AG04450 (cell line): Measurements from ENCODE around the gene SPACA7. TPM values are rescaled to one million over a fixed set of nuclear protein-coding genes. Genes with fewer than 3 reads are reported as not detected.

ENCODE experiments used
- CTCF ChIA-PET: fragments of 300-600, 350-600 bp; formaldehyde crosslinking; extraction: SDS; loops from one replicate; lab custom pipeline; 2022; ENCODE audit warnings: antibody characterized with exemption, inconsistent platforms; lab: Charles Lee
- POLR2A ChIA-PET: fragments of 350-600 bp; formaldehyde crosslinking; extraction: SDS; loops from one replicate; lab custom pipeline; 2021; ENCODE audit warnings: antibody characterized with exemption, inconsistent platforms; lab: Yijun Ruan, JAX
- DNase-seq: peaks from one replicate; pipeline ENCODE4 v3.0.0-alpha.2; 2011; ENCODE audit warnings: low read depth, low spot score
- H3K27ac ChIP-seq: one replicate; pipeline ENCODE4 v1.5.1; 2012; ENCODE audit warnings: low read depth, low read length, control low read depth
- H3K27me3 ChIP-seq: one replicate; pipeline ENCODE4 v1.6.0; 2012; ENCODE audit warnings: low read length; ENCODE audit not compliant: control insufficient read depth, insufficient read depth
- H3K4me3 ChIP-seq: 2 replicates; pipeline ENCODE4 v1.5.1; 2011; ENCODE audit warnings: mild to moderate bottlenecking, low read depth, low read length, control low read depth
- H3K9me3 ChIP-seq: 2 replicates; pipeline ENCODE4 v1.5.1; 2012; ENCODE audit warnings: low read length; ENCODE audit not compliant: control insufficient read depth, insufficient read depth
- polyA plus RNA-seq: library from polyadenylated mRNA; depleted of rRNA; stranded (reverse); fragments of >200 nt; gene quantifications from 2 replicates; pipeline ENCODE4 v1.2.3, GENCODE V29; 2011
- TF ChIP-seq, protein P1 (sequence below): IDR thresholded peaks from 2 replicates; pipeline ENCODE4 v1.5.1; 2011; ENCODE audit warnings: low read depth, low read length, control low read depth, inconsistent platforms

SPACA7 gene
- polyA plus RNA-seq, 1 experiment = not detected

DNA sequence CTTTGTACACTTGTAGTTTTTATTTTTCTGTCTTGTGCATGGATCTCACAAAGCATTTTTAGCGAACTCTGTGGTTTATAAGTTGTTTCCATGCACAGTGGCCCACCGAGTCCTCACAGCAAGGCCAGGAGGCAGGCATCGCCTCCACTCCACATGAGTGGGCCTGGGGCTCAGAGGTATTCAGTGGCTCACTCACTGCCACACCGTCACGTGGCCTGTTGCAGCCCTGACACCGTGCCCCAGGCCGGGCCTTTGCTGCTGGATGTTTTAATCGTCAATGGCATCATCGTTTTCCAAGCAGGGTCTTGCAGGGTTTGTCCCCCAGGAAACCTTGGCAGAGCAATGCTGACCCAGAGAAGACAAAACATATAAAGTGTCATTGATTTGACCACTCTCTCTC lies 59.8 kb downstream of the SPACA7 start:
- Histone ChIP-seq H3K27ac (no peak overlapping the region), H3K27me3 (no peaks in the 10 kb centered on the region), H3K4me3 (no peak overlapping the region), H3K9me3 (peaks cover 32% of the 10 kb centered on the region)
- no peak for DNase-seq
- TF ChIP-seq, protein P1, sequence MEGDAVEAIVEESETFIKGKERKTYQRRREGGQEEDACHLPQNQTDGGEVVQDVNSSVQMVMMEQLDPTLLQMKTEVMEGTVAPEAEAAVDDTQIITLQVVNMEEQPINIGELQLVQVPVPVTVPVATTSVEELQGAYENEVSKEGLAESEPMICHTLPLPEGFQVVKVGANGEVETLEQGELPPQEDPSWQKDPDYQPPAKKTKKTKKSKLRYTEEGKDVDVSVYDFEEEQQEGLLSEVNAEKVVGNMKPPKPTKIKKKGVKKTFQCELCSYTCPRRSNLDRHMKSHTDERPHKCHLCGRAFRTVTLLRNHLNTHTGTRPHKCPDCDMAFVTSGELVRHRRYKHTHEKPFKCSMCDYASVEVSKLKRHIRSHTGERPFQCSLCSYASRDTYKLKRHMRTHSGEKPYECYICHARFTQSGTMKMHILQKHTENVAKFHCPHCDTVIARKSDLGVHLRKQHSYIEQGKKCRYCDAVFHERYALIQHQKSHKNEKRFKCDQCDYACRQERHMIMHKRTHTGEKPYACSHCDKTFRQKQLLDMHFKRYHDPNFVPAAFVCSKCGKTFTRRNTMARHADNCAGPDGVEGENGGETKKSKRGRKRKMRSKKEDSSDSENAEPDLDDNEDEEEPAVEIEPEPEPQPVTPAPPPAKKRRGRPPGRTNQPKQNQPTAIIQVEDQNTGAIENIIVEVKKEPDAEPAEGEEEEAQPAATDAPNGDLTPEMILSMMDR = no peak
- ChIA-PET POLR2A (no interaction called here), CTCF (no interaction called here)

DNA sequence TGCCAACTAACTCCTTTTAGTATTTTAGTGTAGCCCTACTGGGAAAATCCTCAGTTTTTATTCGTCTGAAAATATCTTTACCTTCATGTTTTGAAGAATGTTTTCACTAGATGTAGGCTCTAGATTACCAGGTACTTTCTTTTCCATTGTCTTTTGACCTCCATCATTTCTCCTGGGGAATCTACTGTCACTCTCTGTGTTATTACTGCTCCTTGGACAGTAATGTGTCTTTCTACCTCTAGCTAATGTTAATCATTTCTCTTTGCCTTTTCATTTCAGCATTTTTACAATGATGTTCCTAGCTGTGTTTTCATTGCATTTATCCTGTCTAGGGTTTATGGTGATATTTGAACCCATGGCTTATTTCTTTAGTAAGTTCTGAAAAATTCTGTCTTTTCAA lies 61.9 kb downstream of the SPACA7 start:
- ChIA-PET POLR2A (no interaction called here), CTCF (no interaction called here)
- Histone ChIP-seq H3K9me3 (peaks cover 26% of the 10 kb centered on the region), H3K4me3 (no peak overlapping the region), H3K27ac (no peak overlapping the region), H3K27me3 (no peaks in the 10 kb centered on the region)
- DNase-seq = no peak
- TF ChIP-seq, protein P1 = no peak

DNA sequence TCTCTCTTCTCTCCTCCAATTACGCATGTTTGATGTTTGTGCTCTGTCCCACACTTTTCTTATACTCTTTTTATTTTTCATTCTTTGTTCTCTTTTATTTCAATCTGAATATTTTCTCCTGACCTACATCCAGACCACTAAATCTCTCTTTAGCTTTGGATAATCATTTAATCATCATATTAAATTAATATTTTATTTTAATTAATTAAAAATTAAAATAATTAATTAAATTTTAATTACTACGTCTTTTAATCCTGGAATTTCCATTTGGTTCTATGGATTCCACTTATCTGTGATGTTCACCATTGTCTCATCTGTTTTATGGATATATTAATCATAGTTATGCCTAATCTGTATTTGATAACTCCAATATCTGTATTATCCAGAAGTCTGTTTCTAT lies 62.4 kb downstream of the SPACA7 start:
- CTCF ChIA-PET = no interaction called here

DNA sequence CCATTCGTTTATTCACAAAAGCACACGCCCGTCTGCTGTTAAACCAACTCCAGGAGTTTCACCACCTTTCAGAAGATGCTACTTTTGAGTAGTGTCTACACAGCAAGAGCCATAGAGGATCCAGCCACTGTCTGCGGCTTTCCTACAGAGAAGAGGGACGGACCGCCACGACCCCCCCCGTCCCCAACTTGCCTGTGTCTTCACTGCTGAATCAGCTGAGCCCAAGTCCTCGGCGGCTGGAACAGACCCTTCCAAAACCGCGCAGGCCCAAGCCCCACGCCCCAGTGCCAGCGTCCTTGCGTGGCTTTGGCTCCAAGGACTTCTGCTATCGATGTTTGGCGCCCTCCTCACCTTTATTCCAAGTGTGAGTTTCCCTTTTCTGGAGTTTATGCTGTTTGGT lies 65.1 kb downstream of the SPACA7 start:
- peaks cover 4% of the 10 kb centered on the region for H3K27me3 ChIP-seq
- H3K27ac ChIP-seq = no peak overlapping the region
- H3K9me3 ChIP-seq = no peaks in the 10 kb centered on the region; the same call in 1 of the 2 replicates
- TF ChIP-seq, protein P1 = no peak
- H3K4me3 ChIP-seq = no peak overlapping the region
- CTCF ChIA-PET = interaction anchor here (4.2 kb wide), 1 partner anchor 966 kb away, joined by 63 read pairs; no protein-coding TSS in a partner anchor
- POLR2A ChIA-PET = no interaction called here
- no peak for DNase-seq

More for the DNA sequence above, 62.4 kb downstream of the SPACA7 start:
- POLR2A ChIA-PET = no interaction called here
- Histone ChIP-seq H3K9me3 (peaks cover 23% of the 10 kb centered on the region), H3K27me3 (peaks cover 2% of the 10 kb centered on the region), H3K27ac (no peak overlapping the region), H3K4me3 (no peak overlapping the region)
- no peak for DNase-seq
- TF ChIP-seq, protein P1 = no peak

DNA sequence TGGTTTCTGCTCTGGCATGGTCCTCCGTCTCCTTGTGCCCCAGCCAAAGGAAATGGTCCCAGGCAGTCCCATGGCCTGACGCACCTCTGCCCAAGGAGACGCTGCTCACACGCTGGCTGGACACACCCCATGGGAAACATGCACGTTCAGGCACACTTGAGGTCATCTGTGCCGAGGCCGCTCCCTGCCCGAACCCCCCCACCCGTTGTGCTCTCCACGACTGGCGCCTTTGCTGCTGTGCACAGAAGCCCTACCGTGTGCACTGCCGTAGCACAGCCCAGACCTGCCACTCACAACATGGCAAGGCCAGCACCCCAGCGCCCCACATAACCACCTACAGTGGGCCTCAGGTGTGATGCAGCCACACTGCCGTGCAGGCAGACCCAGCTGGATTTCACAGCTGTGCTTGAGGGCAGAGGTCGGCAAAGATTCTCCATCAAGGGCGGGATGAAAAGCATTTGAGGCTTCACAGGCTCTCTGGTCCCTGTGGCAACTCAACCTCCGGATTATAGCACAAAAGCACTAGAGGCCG lies 65.7 kb downstream of the SPACA7 start:
- no peak overlapping the region for H3K4me3 ChIP-seq
- ChIA-PET CTCF (interaction anchor here (4.2 kb wide), 1 partner anchor 967 kb away, joined by 63 read pairs; no protein-coding TSS in a partner anchor), POLR2A (no interaction called here)
- peaks cover 4% of the 10 kb centered on the region for H3K27me3 ChIP-seq
- DNase-seq = no peak
- no peak overlapping the region for H3K27ac ChIP-seq
- TF ChIP-seq, protein P1 = no peak
- H3K9me3 ChIP-seq = no peaks in the 10 kb centered on the region; the same call in 1 of the 2 replicates
